HepG2 (cell line): ENCODE data around the gene PSMD10. TPM values are rescaled to one million over a fixed set of nuclear protein-coding genes. Genes with fewer than 3 reads are reported as not detected.

ENCODE experiments used
- ATAC-seq: fragments of 200-7000 bp; cut with Tn5 transposase; 3 replicates; pipeline ENCODE4 v1.9.1; 2020; ENCODE audit warnings: mild to moderate bottlenecking, moderate library complexity
- BruUV-seq: library from RNA; stranded (reverse); fragments of 400-500 nt; replicated peaks from 2 replicates; lab custom pipeline; 2021; lab: Mats Ljungman, UMichigan
- CTCF ChIA-PET: fragments of 300-600 bp; formaldehyde crosslinking; extraction: SDS; loops from one replicate; lab custom pipeline; 2021; ENCODE audit warnings: low total read pairs, inconsistent platforms, low intra/inter-chr PET ratio; lab: Yijun Ruan, JAX
- POLR2A ChIA-PET: fragments of 350-600 bp; sonication (Branson Sonifier 250); formaldehyde crosslinking; loops from one replicate; lab custom pipeline; 2020; ENCODE audit warnings: antibody characterized with exemption, inconsistent platforms; lab: Yijun Ruan, JAX
- DNase-seq: peaks from one replicate; pipeline ENCODE4 v3.0.0-alpha.2; 2015; ENCODE audit warnings: low spot score
- FAIRE-seq: peaks from 3 replicates; lab custom pipeline; 2011; peaks lifted over from hg19 to GRCh38; lab: Jason Lieb, UNC
- H2AFZ ChIP-seq: one replicate; pipeline ENCODE4 v1.6.1; 2011; ENCODE audit warnings: low read length, inconsistent platforms
- H3K27ac ChIP-seq: fragments of 300-600 bp; 3 replicates; pipeline ENCODE4 v1.8.0; 2011; ENCODE audit warnings: mixed run types, mild to moderate bottlenecking, mixed read lengths, low read length, inconsistent platforms; ENCODE audit not compliant: insufficient read depth; ENCODE audit errors: extremely low read length
- H3K27me3 ChIP-seq, 2 experiments: fragments of 200-600 bp in 1 of 2; 2 replicates in 1 of 2; 3 replicates in 1 of 2; pipeline versions ENCODE4 v1.6.0 to v1.8.0; 2011; ENCODE audit warnings: low read length in 2 of 2, mild to moderate bottlenecking in 2 of 2, moderate library complexity in 2 of 2, inconsistent platforms in 1 of 2; ENCODE audit not compliant: insufficient read depth in 2 of 2, control insufficient read depth in 1 of 2
- H3K36me3 ChIP-seq, 2 experiments: fragments of 200-600 bp in 1 of 2; replicated peaks in 1 of 2; 2 replicates in 1 of 2; 3 replicates in 1 of 2; pipeline versions ENCODE4 v1.5.1 to v1.8.0; 2011; ENCODE audit warnings: low read length in 2 of 2, inconsistent platforms in 1 of 2; ENCODE audit not compliant: insufficient read depth in 2 of 2, control insufficient read depth in 1 of 2
- H3K4me1 ChIP-seq: 2 replicates; pipeline ENCODE4 v1.5.1; 2012; ENCODE audit warnings: low read length, inconsistent platforms; ENCODE audit not compliant: insufficient read depth
- H3K4me2 ChIP-seq: 2 replicates; pipeline ENCODE4 v1.6.0; 2011; ENCODE audit warnings: low read depth, low read length, inconsistent platforms
- H3K4me3 ChIP-seq, 3 experiments: fragments of 200-600 bp in 1 of 3; sonication (generic), shearing (Covaris generic) in 1 of 3; replicated peaks in 1 of 3; 2 replicates each; pipeline ENCODE4 v1.5.1; 2011 to 2016; ENCODE audit warnings: low read length in 3 of 3, inconsistent platforms in 2 of 3, low read depth in 2 of 3, mild to moderate bottlenecking in 2 of 3, control low read depth in 1 of 3, mixed read lengths in 1 of 3; ENCODE audit not compliant: insufficient read depth in 1 of 3
- H3K79me2 ChIP-seq: one replicate; pipeline ENCODE4 v1.6.1; 2011; ENCODE audit warnings: low read length, inconsistent platforms; ENCODE audit not compliant: insufficient read depth
- H3K9ac ChIP-seq: 2 replicates; pipeline ENCODE4 v1.6.0; 2011; ENCODE audit warnings: mild to moderate bottlenecking, low read depth, low read length, inconsistent platforms; ENCODE audit not compliant: insufficient read depth
- H3K9me3 ChIP-seq: 2 replicates; pipeline ENCODE4 v1.5.1; 2012; ENCODE audit warnings: mild to moderate bottlenecking, low read length
- H4K20me1 ChIP-seq: 2 replicates; pipeline ENCODE4 v1.6.0; 2011; ENCODE audit warnings: inconsistent platforms, mild to moderate bottlenecking, low read length, moderate library complexity; ENCODE audit not compliant: insufficient read depth
- GZF1 ChIP-seq: sonication (generic); formaldehyde crosslinking; IDR thresholded peaks from 2 replicates; pipeline ENCODE4 v1.5.1; 2020; ENCODE audit warnings: mild to moderate bottlenecking, missing genetic modification reagents
- HDAC1 ChIP-seq: sonication (generic); formaldehyde crosslinking; IDR thresholded peaks from 2 replicates; pipeline ENCODE4 v1.5.1; 2020; ENCODE audit warnings: mild to moderate bottlenecking, missing genetic modification reagents
- MAFF ChIP-seq: IDR thresholded peaks from 2 replicates; pipeline ENCODE4 v1.6.1; 2011; ENCODE audit warnings: low read depth, low read length, improper control_type of control experiment
- MAFK ChIP-seq, 2 experiments: IDR thresholded peaks in 1 of 2; conservative IDR thresholded peaks in 1 of 2; 2 replicates each; pipeline ENCODE4 v1.6.1; 2011; ENCODE audit warnings: improper control_type of control experiment in 2 of 2, low read length in 2 of 2
- MYC ChIP-seq: sonication (generic); formaldehyde crosslinking; IDR thresholded peaks from 2 replicates; pipeline ENCODE4 v1.9.0; 2021; ENCODE audit warnings: missing genetic modification reagents, borderline replicate concordance
- RELA ChIP-seq: sonication (generic); formaldehyde crosslinking; IDR thresholded peaks from 2 replicates; pipeline ENCODE4 v1.4.0; 2020; ENCODE audit warnings: missing genetic modification reagents
- USF2 ChIP-seq, 2 experiments: sonication (generic) in 1 of 2; formaldehyde crosslinking in 1 of 2; IDR thresholded peaks; 2 replicates each; pipeline versions ENCODE4 v1.5.1 to v1.6.1; 2011 to 2020; ENCODE audit warnings: borderline replicate concordance in 1 of 2, low read depth in 1 of 2, low read length in 1 of 2, mild to moderate bottlenecking in 1 of 2, missing genetic modification reagents in 1 of 2, moderate library complexity in 1 of 2
- ZHX1 ChIP-seq: sonication (generic); formaldehyde crosslinking; IDR thresholded peaks from 2 replicates; pipeline ENCODE4 v1.8.1; 2022; ENCODE audit warnings: low read depth, mild to moderate bottlenecking, missing genetic modification reagents
- ZNF562 ChIP-seq: sonication (generic); formaldehyde crosslinking; IDR thresholded peaks from 2 replicates; pipeline ENCODE4 v1.8.0; 2022; ENCODE audit warnings: missing genetic modification reagents, borderline replicate concordance
- ZNF580 ChIP-seq: IDR thresholded peaks from 2 replicates; pipeline ENCODE4 v1.6.1; 2016; ENCODE audit warnings: low read depth, borderline replicate concordance
- ZNF674 ChIP-seq: sonication (generic); formaldehyde crosslinking; IDR thresholded peaks from 2 replicates; pipeline ENCODE4 v1.5.0; 2020; ENCODE audit warnings: low read depth, mild to moderate bottlenecking, missing genetic modification reagents
- ZNF780A ChIP-seq: sonication (generic); formaldehyde crosslinking; IDR thresholded peaks from 2 replicates; pipeline ENCODE4 v1.8.0; 2022; ENCODE audit warnings: mild to moderate bottlenecking, missing genetic modification reagents, moderate library complexity
- WGBS: methylation state at CpG from one replicate; pipeline ENCODE4 v1.1.6; 2017; ENCODE audit warnings: low lambda C conversion rate; 5-methylcytosine and 5-hydroxymethylcytosine counted together
- in situ Hi-C: cut with HindIII; loops from 2 replicates; pipeline ENCODE4 v1.10.0; 2017; ENCODE audit warnings: low pct_unique_long_range_greater_than_20kb; ENCODE audit not compliant: extremely low pct_ligation_motif_present
- intact Hi-C: fragments of 100-400 bp; cut with micrococcal nuclease; formaldehyde crosslinking; loops from one replicate; pipeline ENCODE4 v1.10.0; 2022; ENCODE audit not compliant: unreplicated experiment
- polyA plus RNA-seq, 8 experiments: library from polyadenylated mRNA; depleted of rRNA in 3 of 8; stranded (reverse) in 7 of 8; unstranded in 1 of 8; fragments of >200 nt; fragmentation: Illumina TruSeq in 4 of 8; extraction: Trizol in 4 of 8; gene quantifications; 2 replicates each; pipeline versions ENCODE4 v1.2.1 to v1.2.3, GENCODE V29; 2011 to 2016; ENCODE audit warnings: low read depth in 4 of 8, missing spikeins in 1 of 8, mixed read lengths in 1 of 8; ENCODE audit not compliant: insufficient read depth in 1 of 8
- total RNA-seq, 5 experiments: library from RNA; depleted of rRNA; stranded (reverse); fragments of >200 nt; fragmentation: Illumina TruSeq; extraction: Trizol; gene quantifications; 2 replicates each; pipeline ENCODE4 v1.2.3, GENCODE V29; 2016; ENCODE audit warnings: low read depth in 1 of 5

PSMD10 gene
- total and polyA plus RNA-seq, 2 of the 13 experiments (the other 11 are each of a cell fraction or from before 2014, with no cell fraction given): 56.4 to 65.3 TPM

GRCh38 chrX:108131471-108131870 lies 40.1 kb upstream of the PSMD10 start (continued):
- no peak for TF ChIP-seq ZNF674 (CRISPR knock-in tag)
- TF ChIP-seq HDAC1 (CRISPR knock-in tag): no peak

- H3K36me3 ChIP-seq: no peaks in the 10 kb centered on the region
- FAIRE-seq (no peak), ATAC-seq (no peak), DNase-seq (no peak)
- H3K27me3 ChIP-seq: no peaks in the 10 kb centered on the region
- CTCF ChIA-PET: no interaction called here
- POLR2A ChIA-PET: no interaction called here
- no peak overlapping the region for H3K9ac ChIP-seq
- no TSS peak for BruUV-seq
- no peak overlapping the region for H3K4me2 ChIP-seq
- no peaks in the 10 kb centered on the region for H3K4me1 ChIP-seq
- WGBS: no CpG with 5 or more reads among the region's 1 CpG
- intact Hi-C loops: no loop called here
- H3K4me3 ChIP-seq: no peak overlapping the region
- no peak overlapping the region for H2AFZ ChIP-seq
- H3K27ac ChIP-seq: no peak overlapping the region
- H4K20me1 ChIP-seq: no peaks in the 10 kb centered on the region
- in situ Hi-C loops: no loop called here
- TF ChIP-seq MAFF: 0 out of 2 replicates have a peak, but pooled peaks have one; percentile 9
- TF ChIP-seq MAFK (conservative IDR thresholded peaks at IDR 0.05 in 1 of 2, IDR thresholded peaks at IDR 0.05 in 1 of 2; ENCODE audit: low read length in 2 of 2): peak in 1 of 2 experiments; percentile 43; a peak in 2 of 4 replicates
- no peak for TF ChIP-seq USF2 (IDR thresholded peaks at IDR 0.05; ENCODE audit: low read depth, low read length)
- no peak for TF ChIP-seq USF2 (CRISPR knock-in tag; IDR thresholded peaks at IDR 0.05; ENCODE audit: borderline replicate concordance)
- TF ChIP-seq RELA (CRISPR knock-in tag): no peak
- no peak for TF ChIP-seq MYC
- no peak for TF ChIP-seq ZNF580 (CRISPR knock-in tag)
- TF ChIP-seq ZNF562 (CRISPR knock-in tag): no peak
- no peak for TF ChIP-seq ZHX1 (CRISPR knock-in tag)
- no peak for TF ChIP-seq ZNF780A (CRISPR knock-in tag)
- TF ChIP-seq GZF1: no peak
- H3K79me2 ChIP-seq: no peaks in the 10 kb centered on the region
- no peaks in the 10 kb centered on the region for H3K9me3 ChIP-seq
Measured at GRCh38 chrX:108130889-108131288, 39.5 kb upstream of the PSMD10 start.
